Measurements from ENCODE around the gene PCDHB11. TPM values are rescaled to one million over a fixed set of nuclear protein-coding genes. Genes with fewer than 3 reads are reported as not detected.
A peak's percentile ranks its signal among the peaks of the same experiment; 100 is the strongest.
"Not testable (repeated sequence)": the region's sequence is repeated elsewhere in the genome, so short reads cannot be mapped to it uniquely, and the experiment has no call there.

PCDHB11 gene
- total and polyA plus RNA-seq, 2 experiments from 2014 or later: 1.1 to 1.2 TPM

GRCh38 chr5:141223112-141223783 lies 23.8 kb downstream of the PCDHB11 start, which contains the start of gene PCDHB14:
Gene PCDHB14, plus strand, starts transcription at chr5:141223343. Its CDS starts 163 bp downstream, at chr5:141223506.
- H2AFZ ChIP-seq: peak within 1 kb of the TSS; percentile 75
- no peaks in the 10 kb centered on the region for H3K9me2 ChIP-seq (ENCODE audit: insufficient read depth)
- no peaks in the 10 kb centered on the region for H3K36me3 ChIP-seq (ENCODE audit: low read depth)
- H3K79me2 ChIP-seq (ENCODE audit: insufficient read depth): no peaks in the 10 kb centered on the region
- no peaks in the 10 kb centered on the region for H3K9me3 ChIP-seq (ENCODE audit: low read depth)
- no peaks in the 10 kb centered on the region for H3K4me1 ChIP-seq (ENCODE audit: insufficient read depth)
- in situ Hi-C loops (cut with MboI): no loop called here
- WGBS, 2 experiments (ENCODE audit: low coverage in 1 of 2, low lambda C conversion rate in 2 of 2, missing lambda C conversion rate in 2 of 2): 16% methylated on average over 15 of the region's 15 CpGs
- H3K4me3 ChIP-seq: peak within 1 kb of the TSS; percentile 72
- H3K9ac ChIP-seq: peak within 1 kb of the TSS; percentile 61; the same call in 1 of the 2 replicates
- no peaks in the 10 kb centered on the region for H3K27me3 ChIP-seq (replicated peaks; ENCODE audit: insufficient read depth)
- H4K20me1 ChIP-seq (ENCODE audit: insufficient read depth): no peaks in the 10 kb centered on the region
- peak within 1 kb of the TSS; percentile 72 for H3K4me2 ChIP-seq (ENCODE audit: unreplicated experiment)
- H3K27ac ChIP-seq: no peak within 1 kb of the TSS
- TF ChIP-seq EZH2phosphoT487 (IDR thresholded peaks at IDR 0.05; ENCODE audit: insufficient read depth, low read depth) (no peak), EZH2 (IDR thresholded peaks at IDR 0.05; ENCODE audit: insufficient read depth, poor library complexity, severe bottlenecking) (no peak)
- no peaks in the 10 kb centered on the region for H3F3A ChIP-seq (ENCODE audit: insufficient read depth)
- peak; percentile 70 for DNase-seq

- H3K79me2 ChIP-seq (ENCODE audit: insufficient read depth); H3K9me2 ChIP-seq (ENCODE audit: insufficient read depth); H3K4me3 ChIP-seq; H3K36me3 ChIP-seq (ENCODE audit: low read depth); H3K4me1 ChIP-seq (ENCODE audit: insufficient read depth); in situ Hi-C loops (cut with MboI); DNase-seq; H3F3A ChIP-seq (ENCODE audit: insufficient read depth); H4K20me1 ChIP-seq (ENCODE audit: insufficient read depth); H3K27me3 ChIP-seq (replicated peaks; ENCODE audit: insufficient read depth); H3K4me2 ChIP-seq (ENCODE audit: unreplicated experiment); H3K9me3 ChIP-seq (ENCODE audit: low read depth); H3K9ac ChIP-seq; H3K27ac ChIP-seq; H2AFZ ChIP-seq: not testable (repeated sequence)
- 39 to 41% methylated on average over 32 to 35 of the region's 40 CpGs for WGBS, 2 experiments (ENCODE audit: low coverage in 1 of 2, low lambda C conversion rate in 2 of 2, missing lambda C conversion rate in 2 of 2)
These were observed 25.4 kb downstream of the PCDHB11 start for GRCh38 chr5:141224844-141225243.

- 37 to 38% methylated on average over 8 to 24 of the region's 30 CpGs for WGBS, 2 experiments (ENCODE audit: low coverage in 1 of 2, low lambda C conversion rate in 2 of 2, missing lambda C conversion rate in 2 of 2)
- H3K9me2 ChIP-seq (ENCODE audit: insufficient read depth); H3K4me2 ChIP-seq (ENCODE audit: unreplicated experiment); H3F3A ChIP-seq (ENCODE audit: insufficient read depth); in situ Hi-C loops (cut with MboI); H3K9ac ChIP-seq; H4K20me1 ChIP-seq (ENCODE audit: insufficient read depth); H3K4me3 ChIP-seq; H3K36me3 ChIP-seq (ENCODE audit: low read depth); H3K4me1 ChIP-seq (ENCODE audit: insufficient read depth); H3K9me3 ChIP-seq (ENCODE audit: low read depth); H3K79me2 ChIP-seq (ENCODE audit: insufficient read depth); H3K27ac ChIP-seq; H3K27me3 ChIP-seq (replicated peaks; ENCODE audit: insufficient read depth); H2AFZ ChIP-seq; DNase-seq: not testable (repeated sequence)
These were observed 26.0 kb downstream of the PCDHB11 start for GRCh38 chr5:141225421-141225820.

GRCh38 chr5:141234109-141234667 lies 34.8 kb downstream of the PCDHB11 start:
- no peaks in the 10 kb centered on the region for H4K20me1 ChIP-seq (ENCODE audit: insufficient read depth)
- H3K9ac ChIP-seq: no peak overlapping the region
- TF ChIP-seq EZH2 (IDR thresholded peaks at IDR 0.05; ENCODE audit: insufficient read depth, poor library complexity, severe bottlenecking) (no peak), EZH2phosphoT487 (IDR thresholded peaks at IDR 0.05; ENCODE audit: insufficient read depth, low read depth) (no peak)
- no peaks in the 10 kb centered on the region for H3K9me2 ChIP-seq (ENCODE audit: insufficient read depth)
- no peaks in the 10 kb centered on the region for H3K36me3 ChIP-seq (ENCODE audit: low read depth)
- peak overlapping the region; percentile 46; the same call in 1 of the 2 replicates for H2AFZ ChIP-seq
- H3K4me3 ChIP-seq: peak overlapping the region; percentile 50
- no peak overlapping the region for H3K4me2 ChIP-seq (ENCODE audit: unreplicated experiment)
- H3F3A ChIP-seq (ENCODE audit: insufficient read depth): no peaks in the 10 kb centered on the region
- H3K27me3 ChIP-seq (replicated peaks; ENCODE audit: insufficient read depth): no peaks in the 10 kb centered on the region
- no peaks in the 10 kb centered on the region for H3K79me2 ChIP-seq (ENCODE audit: insufficient read depth)
- peak; percentile 34 for DNase-seq
- no peaks in the 10 kb centered on the region for H3K4me1 ChIP-seq (ENCODE audit: insufficient read depth)
- in situ Hi-C loops (cut with MboI): no loop called here
- no peaks in the 10 kb centered on the region for H3K9me3 ChIP-seq (ENCODE audit: low read depth)
- H3K27ac ChIP-seq: no peak overlapping the region
- 10 to 14% methylated on average over 15 of the region's 15 CpGs for WGBS, 2 experiments (ENCODE audit: low coverage in 1 of 2, low lambda C conversion rate in 2 of 2, missing lambda C conversion rate in 2 of 2)

GRCh38 chr5:141235922-141236321 lies 36.5 kb downstream of the PCDHB11 start:
- H3K4me3 ChIP-seq; H3K4me1 ChIP-seq (ENCODE audit: insufficient read depth); H3K27ac ChIP-seq; H3K4me2 ChIP-seq (ENCODE audit: unreplicated experiment); H4K20me1 ChIP-seq (ENCODE audit: insufficient read depth); H2AFZ ChIP-seq; in situ Hi-C loops (cut with MboI); H3K9ac ChIP-seq; H3K9me3 ChIP-seq (ENCODE audit: low read depth); DNase-seq; H3K9me2 ChIP-seq (ENCODE audit: insufficient read depth); H3K36me3 ChIP-seq (ENCODE audit: low read depth); H3K79me2 ChIP-seq (ENCODE audit: insufficient read depth); H3F3A ChIP-seq (ENCODE audit: insufficient read depth); H3K27me3 ChIP-seq (replicated peaks; ENCODE audit: insufficient read depth): not testable (repeated sequence)
- 31 to 32% methylated on average over 33 to 40 of the region's 40 CpGs for WGBS, 2 experiments (ENCODE audit: low coverage in 1 of 2, low lambda C conversion rate in 2 of 2, missing lambda C conversion rate in 2 of 2)
